Glomerular endothelial cell (primary cell): ENCODE results near the gene BTBD3. TPM values are rescaled to one million over a fixed set of nuclear protein-coding genes. Genes with fewer than 3 reads are reported as not detected.

ENCODE experiments used
- DNase-seq: peaks from one replicate; pipeline ENCODE4 v3.0.0-alpha.2; 2011; ENCODE audit warnings: low read depth, low spot score; ENCODE audit errors: extremely low read depth
- total RNA-seq: library from RNA; depleted of rRNA; stranded (reverse); fragments of >200 nt; gene quantifications from 2 replicates; pipeline ENCODE4 v1.2.3, GENCODE V29; 2015

Gene BTBD3
- total RNA-seq, 1 donor from 2014 or later = 36.4 TPM

- no peak for DNase-seq
Measured at GRCh38 chr20:11965602-11966001, 47.9 kb downstream of the BTBD3 start.

- no peak for DNase-seq
Measured at GRCh38 chr20:11966186-11966585, 48.5 kb downstream of the BTBD3 start.

- DNase-seq = no peak
Measured at GRCh38 chr20:11970243-11970836, 52.6 kb downstream of the BTBD3 start.

- no peak for DNase-seq
Measured at GRCh38 chr20:11972478-11972877, 54.8 kb downstream of the BTBD3 start.
